WI38 (cell line): ENCODE results near the gene FOXO6.

Experiments used
- H3K4me3 ChIP-seq: 2 replicates; pipeline ENCODE4 v1.5.1; 2011; ENCODE audit warnings: low read depth, mild to moderate bottlenecking, control low read depth, low read length
- CTCF ChIP-seq: IDR thresholded peaks from 2 replicates; pipeline ENCODE4 v1.5.1; 2012; ENCODE audit warnings: low read depth, mild to moderate bottlenecking, control low read depth, low read length

FOXO6 gene

GRCh38 chr1:41360074-41360785 lies 1.0 kb upstream of the FOXO6 start:
- no peak for TF ChIP-seq CTCF
- peak overlapping the region; percentile 54; the same call in 1 of the 2 replicates for H3K4me3 ChIP-seq

- TF ChIP-seq CTCF = no peak
- H3K4me3 ChIP-seq = peak overlapping the region; percentile 41
Observed at GRCh38 chr1:41361495-41362356, 492 bp downstream of the FOXO6 start.

GRCh38 chr1:41362357-41362721 lies 1.1 kb downstream of the FOXO6 start:
- H3K4me3 ChIP-seq = no peak overlapping the region
- no peak for TF ChIP-seq CTCF

GRCh38 chr1:41362749-41363590 lies 1.7 kb downstream of the FOXO6 start:
- TF ChIP-seq CTCF = no peak
- H3K4me3 ChIP-seq = no peak overlapping the region

- no peak for TF ChIP-seq CTCF
- H3K4me3 ChIP-seq = no peak overlapping the region
Observed at GRCh38 chr1:41363591-41364320, 2.5 kb downstream of the FOXO6 start.

GRCh38 chr1:41364442-41365319 lies 3.4 kb downstream of the FOXO6 start:
- TF ChIP-seq CTCF = no peak
- no peak overlapping the region for H3K4me3 ChIP-seq
